Measurements from ENCODE around the gene HJURP.
A peak's percentile ranks its signal among the peaks of the same experiment; 100 is the strongest.

Gene HJURP

DNA sequence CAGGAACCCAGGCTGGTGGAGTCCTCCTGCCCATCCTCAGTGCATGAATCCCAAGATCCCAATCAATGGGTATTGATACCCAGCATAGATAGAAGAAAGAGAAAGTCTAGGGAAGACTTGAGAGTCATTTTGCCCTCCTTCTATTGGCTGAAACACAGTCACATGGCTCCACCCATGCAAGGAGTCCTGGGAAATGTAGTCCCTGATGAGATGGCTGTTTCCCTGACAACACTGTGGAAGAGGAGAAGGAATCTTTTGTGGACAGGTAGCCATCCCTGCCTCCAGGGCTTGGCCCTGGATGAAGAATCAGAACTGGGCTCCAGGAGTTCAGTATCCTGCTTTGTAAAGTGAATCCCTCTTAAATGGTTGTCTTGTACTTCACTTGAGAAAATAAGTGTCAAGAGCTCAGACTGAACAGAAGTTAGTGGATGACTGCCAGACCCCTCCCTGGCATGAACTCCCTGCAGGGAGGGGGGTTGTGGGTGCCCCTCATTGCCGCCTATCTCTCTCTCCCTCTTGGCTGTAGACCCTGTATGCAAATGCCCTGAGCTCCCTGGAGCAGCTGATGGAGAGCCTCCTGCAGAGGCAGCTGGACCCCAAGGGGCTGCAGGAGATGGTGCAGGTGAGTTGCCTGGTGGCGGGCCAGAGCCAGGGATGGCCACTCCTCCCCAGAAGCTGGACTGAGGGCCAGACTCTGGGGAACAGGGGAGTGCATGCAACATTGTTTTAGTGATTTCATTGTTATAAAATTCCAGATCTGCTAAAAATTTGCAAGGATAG lies 40.1 kb downstream of the HJURP start:
- DNase-seq (ENCODE audit: low spot score): peak; percentile 18

DNA sequence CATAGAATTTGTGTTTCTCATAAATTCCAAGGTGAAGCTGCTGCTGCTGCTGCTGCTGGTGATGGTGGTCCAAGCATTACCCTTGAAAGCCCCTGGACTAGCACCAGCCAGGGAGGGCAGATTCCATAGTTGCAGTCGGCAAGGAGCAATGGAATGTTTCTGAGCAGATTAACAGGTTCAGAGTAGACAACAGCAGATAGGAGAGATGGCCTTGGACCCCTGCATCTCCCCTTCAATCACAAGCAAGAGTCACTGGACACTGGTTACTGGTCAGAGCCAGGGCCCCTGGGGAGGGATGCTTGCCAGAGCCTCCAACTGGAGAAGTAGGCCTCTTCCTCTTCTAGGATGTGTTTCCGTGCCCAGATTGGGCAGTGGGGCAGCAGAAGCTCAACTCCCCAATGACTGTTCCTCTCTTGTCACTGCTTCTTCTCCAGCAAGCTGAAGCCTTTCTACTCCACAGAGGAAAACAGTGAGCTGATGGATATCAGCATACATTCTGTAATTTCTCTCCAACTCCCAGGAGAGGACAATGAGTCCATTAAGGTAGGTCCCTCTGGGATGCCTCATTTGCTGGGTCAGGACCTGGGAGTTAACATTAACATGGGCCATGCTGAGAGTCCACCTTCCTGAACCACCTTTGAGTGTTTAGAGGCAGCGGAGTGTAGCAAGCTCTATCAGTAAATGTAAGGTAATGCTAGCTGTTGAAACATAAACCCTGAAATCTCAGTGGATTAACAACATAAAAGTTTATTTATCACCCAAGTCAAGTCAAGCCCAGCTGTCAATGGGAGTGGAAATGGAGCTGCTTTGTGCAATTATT lies 40.9 kb downstream of the HJURP start:
- DNase-seq (ENCODE audit: low spot score): peak; percentile 33

GRCh38 chr2:233811732-233812131 lies 42.6 kb downstream of the HJURP start:
- no peak for DNase-seq (ENCODE audit: low spot score)

- DNase-seq (ENCODE audit: low spot score): no peak
Measured at GRCh38 chr2:233811087-233811486, 43.2 kb downstream of the HJURP start.

GRCh38 chr2:233810385-233810784 lies 44.0 kb downstream of the HJURP start:
- DNase-seq (ENCODE audit: low spot score): no peak

DNA sequence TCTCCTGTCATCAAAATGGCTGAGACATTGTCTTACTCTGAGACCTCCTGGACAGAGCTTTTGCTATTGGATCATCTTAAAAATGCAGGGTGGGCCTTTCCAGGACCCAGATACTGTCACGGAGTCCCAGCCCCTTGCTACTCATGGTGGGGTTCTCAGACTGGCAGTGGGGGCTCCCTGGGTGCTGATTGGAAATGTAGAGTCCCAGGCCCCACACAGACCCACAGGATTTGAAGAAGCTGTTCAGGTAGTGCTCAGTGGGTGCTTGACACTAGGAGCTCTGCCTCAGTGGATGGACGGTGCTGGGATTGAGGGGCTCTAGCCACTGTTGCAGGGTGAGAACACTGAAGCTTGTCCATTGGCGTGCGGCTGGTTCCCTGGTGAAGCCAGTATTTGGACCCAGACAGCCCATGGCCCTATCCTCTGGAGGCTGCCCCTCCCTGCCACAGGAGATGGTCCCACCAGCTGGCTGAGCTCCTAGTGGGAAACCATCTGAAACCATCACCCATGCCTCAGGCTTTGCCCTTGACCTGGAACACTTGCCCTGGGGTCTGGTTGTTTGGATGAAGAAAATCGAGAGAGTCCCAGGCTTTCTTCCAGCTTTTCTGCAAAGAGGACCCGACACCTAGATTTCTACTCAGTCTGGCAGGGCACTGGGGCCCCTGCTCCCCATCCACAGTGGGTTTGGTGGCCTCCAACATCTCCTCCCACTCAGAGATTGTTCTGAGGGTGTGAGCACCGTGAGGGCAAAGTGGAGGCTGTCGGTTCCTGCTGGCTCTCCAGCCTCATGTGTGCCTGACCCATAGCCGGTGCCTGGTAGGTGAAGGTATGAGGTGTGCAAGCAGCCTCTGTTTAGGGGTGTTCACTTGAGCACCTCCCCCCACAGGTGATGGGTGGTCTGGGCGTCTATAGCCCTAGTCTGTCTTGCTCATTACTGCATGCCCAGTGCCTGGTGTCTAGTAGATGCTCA lies 46.1 kb downstream of the HJURP start:
- DNase-seq (ENCODE audit: low spot score): peak; percentile 55

- DNase-seq (ENCODE audit: low spot score): no peak
Measured at GRCh38 chr2:233807215-233807865, 47.0 kb downstream of the HJURP start.

DNA sequence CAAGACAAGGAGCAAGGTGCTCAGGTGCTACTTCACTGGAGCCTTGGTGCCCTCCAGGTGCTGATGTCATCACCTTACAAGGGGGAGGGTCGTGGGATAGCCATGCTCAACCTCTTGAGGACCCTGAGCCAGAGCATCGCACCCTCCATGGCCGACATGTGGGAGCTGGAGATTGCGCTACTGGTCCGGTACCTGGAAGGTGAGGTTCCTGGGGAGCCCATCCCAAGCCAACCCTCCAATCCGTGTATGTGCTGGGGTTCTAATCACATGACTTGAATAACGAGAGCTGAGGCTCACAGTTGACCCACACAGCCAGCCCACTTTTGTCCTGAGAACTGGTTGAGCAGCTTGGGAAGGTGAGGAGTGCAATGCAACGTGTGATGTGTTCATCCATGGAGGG lies 50.3 kb downstream of the HJURP start:
- DNase-seq (ENCODE audit: low spot score): peak; percentile 45

GRCh38 chr2:233803292-233803911 lies 50.9 kb downstream of the HJURP start:
- DNase-seq (ENCODE audit: low spot score): peak; percentile 55

DNA sequence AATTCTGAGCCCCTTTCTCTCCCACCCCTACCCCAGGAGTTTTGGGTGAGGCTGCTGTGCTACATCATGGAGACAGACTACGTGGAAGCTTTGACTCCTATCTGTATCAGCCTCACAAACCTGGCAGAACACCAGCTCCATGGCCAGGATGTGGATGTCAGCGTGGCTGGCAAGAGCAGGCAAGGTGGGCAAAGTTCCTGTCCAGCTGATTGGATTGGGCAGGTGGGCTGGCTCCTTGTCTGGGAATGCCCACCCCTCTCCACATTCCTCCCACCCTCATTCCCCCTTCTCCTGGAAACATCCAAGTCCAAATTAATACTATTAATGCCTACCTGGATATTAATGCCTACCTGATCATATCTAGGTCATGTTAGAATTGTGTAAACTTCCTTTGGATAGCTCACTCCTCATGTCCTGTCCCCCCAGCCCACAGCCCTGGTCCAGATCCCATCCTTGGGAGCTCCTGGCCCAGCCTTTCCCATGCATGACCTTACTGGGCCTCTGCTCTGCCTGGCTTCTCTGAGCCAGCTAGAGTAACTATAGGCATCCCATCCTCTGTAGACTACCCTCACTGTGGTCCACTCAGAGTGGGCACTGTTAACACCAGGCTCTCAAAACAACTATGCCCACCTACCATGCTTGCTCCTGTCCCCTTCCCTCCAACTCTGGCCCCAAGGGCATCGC lies 52.1 kb downstream of the HJURP start:
- DNase-seq (ENCODE audit: low spot score): no peak

DNA sequence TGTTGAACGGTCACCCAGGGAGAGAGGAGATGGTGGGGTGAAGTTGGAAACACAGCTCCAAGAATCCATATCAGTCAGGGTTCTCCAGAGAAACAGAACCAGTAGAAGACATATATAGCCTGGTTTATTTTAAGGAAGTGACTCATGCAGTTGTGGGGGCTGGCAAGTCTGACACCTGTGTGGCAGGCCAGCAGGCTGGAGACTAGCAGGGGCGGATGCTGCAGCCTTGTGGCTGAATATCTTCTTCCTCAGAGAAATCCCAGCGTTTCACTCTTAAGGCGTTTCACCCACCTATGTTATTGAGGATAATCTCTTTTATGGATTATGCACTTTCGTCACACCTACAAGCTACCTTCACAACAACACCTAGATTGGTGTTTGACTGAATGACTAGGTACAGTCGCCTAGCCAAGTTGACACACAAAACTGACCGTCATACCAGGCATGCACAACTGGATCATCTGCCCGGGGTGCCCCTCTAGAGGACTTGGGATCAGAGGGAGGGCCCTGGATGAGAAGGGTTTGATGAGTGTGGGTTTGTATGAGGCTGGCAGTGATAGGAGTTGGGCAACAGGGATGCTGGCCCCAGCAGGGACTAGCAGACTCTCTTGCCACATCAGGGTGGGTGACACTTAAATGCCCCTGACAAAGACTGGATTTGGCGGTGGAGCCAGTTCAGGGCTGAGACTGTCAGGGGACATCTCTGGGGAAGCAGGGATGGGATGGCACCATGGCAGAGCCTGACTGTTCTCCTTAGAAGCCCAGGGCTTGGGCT lies 52.8 kb downstream of the HJURP start:
- DNase-seq (ENCODE audit: low spot score): no peak

- peak; percentile 58 for DNase-seq (ENCODE audit: low spot score)
Measured at GRCh38 chr2:233800208-233800607, 54.1 kb downstream of the HJURP start.

DNA sequence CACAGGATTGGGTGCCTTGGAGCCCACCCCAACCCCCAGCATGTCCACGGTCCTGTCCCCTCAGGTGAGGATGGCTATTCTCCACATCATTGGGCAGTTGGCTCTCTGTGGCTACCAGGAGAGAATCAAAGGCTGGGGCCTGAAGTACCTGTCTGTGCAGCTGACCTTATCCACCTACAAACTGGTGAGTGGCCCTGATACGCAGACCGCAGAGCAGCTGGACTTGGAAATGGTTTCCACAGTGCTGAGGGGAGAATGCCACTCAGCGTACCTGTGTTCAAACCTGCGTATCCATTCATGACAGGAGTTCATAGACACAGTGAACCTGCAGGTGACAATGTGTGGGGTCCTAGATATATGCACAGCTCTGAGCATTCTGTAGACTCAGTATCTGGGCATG lies 54.6 kb downstream of the HJURP start:
- DNase-seq (ENCODE audit: low spot score): no peak

DNA sequence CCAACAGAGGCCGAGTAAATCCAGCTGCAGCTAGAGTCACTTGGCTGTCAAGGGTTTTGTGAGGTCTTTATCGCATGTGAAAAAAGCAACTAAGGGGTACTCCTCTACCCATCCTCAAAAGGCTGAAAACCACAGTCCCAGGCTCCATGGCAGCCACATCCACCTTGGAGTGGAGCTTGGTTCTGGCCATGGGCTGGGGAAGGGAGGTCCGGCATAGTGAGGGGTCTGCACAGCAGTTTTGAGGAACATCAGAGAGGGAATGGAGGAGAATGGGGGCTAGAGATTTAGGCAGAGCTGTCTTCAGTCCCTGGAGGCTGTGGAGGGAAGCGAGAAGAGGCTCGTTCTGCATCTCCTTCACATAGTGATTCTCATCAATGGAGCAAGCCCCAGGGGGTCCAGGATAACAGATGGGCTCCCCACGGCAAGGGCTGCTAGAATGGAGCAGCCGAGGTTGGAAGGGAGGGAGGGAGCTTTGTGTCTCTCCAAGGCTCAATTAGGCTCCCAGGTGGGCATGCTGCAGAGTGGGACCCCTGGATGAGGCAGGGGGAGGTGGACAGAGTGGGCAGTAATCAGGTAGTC lies 55.2 kb downstream of the HJURP start:
- peak; percentile 34 for DNase-seq (ENCODE audit: low spot score)

DNA sequence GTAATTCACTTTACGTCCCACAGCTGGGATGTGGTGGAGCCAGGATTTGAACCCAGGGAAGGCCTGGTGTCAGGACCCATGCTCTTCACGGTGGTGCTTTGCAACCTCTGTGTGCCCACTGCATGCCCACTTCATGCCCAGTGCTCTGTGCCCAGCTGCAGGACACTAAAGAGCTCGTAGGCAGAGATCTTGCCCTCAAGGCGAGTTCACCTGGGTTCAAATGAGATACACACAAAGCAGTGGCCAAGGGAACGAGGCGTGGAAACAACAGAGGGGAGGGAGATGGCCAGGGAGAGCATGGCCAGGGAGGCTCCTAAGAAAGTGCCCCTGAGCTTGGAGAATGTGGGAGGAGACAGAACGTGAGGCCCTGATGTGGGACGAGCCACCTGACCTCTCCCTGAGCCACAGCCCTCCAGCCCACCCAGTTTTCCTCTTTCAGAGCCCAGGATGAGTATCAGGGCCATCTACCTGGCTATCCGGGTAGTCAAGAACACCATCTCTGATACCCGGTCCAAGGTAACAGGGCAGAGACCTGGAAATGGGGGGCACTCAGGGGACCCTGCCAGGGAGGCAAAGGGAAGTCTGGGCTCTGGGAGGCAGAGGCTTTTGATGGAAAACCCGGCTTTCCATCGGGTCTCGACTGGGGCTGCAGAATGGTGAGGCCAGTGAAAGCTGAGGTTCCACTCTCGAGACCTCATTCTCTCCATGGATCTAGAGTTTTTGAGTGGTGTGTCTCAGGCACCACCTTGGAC lies 55.8 kb downstream of the HJURP start:
- peak; percentile 49 for DNase-seq (ENCODE audit: low spot score)

DNA sequence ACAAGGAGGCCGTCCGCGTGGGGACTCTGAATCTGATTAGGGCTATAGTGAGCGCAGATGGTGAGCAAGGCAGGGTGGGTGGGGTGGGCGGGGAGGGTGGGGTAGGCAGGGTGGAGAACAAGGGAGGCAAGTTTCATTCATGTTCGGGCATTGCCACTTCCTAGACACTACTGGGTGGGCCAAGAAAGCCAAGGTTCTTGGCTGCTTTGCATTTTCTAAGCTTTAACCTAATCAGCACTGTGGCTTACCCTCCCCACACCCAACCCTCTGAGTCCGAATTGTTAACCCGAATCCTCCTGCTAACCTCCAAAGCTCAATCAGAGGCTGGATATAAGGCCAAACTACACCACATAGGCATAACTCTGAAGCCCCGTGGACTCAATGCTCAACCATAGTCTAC lies 58.1 kb downstream of the HJURP start:
- no peak for DNase-seq (ENCODE audit: low spot score)

DNA sequence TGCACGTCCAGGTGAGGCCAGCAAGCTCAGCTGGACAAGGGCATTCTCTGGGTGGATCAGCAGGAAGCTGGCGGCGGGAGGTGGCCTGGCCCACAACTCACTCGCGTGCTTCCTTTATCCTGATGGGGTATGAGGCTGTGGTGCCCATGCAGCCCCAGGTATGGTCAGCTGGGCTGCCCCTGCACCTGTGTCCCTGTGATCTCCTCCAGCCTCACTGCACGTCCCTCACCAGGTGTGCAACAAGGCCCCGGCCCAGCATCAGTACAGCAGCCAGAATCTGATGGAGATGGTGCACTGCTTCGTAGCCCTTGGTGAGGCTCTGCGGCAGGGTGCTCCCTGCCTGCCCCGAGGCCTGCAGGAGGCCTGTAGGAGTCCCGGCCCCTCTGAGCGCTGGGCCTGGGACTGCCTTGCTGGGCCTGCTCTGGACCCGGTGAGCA lies 58.6 kb downstream of the HJURP start:
- DNase-seq (ENCODE audit: low spot score): no peak

GRCh38 chr2:233794128-233794658 lies 60.1 kb downstream of the HJURP start:
- DNase-seq (ENCODE audit: low spot score): no peak
